ENCODE measurements around the gene ELAVL3. TPM values are rescaled to one million over a fixed set of nuclear protein-coding genes. Genes with fewer than 3 reads are reported as not detected.

Gene ELAVL3
- total and polyA plus RNA-seq, 4 donors = 0.15 to 0.34 TPM; not detected in 2

- TF ChIP-seq, protein P1, sequence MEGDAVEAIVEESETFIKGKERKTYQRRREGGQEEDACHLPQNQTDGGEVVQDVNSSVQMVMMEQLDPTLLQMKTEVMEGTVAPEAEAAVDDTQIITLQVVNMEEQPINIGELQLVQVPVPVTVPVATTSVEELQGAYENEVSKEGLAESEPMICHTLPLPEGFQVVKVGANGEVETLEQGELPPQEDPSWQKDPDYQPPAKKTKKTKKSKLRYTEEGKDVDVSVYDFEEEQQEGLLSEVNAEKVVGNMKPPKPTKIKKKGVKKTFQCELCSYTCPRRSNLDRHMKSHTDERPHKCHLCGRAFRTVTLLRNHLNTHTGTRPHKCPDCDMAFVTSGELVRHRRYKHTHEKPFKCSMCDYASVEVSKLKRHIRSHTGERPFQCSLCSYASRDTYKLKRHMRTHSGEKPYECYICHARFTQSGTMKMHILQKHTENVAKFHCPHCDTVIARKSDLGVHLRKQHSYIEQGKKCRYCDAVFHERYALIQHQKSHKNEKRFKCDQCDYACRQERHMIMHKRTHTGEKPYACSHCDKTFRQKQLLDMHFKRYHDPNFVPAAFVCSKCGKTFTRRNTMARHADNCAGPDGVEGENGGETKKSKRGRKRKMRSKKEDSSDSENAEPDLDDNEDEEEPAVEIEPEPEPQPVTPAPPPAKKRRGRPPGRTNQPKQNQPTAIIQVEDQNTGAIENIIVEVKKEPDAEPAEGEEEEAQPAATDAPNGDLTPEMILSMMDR (IDR thresholded peaks at IDR 0.05; ENCODE audit: control extremely low read depth, extremely low read depth) = no peak
- Histone ChIP-seq H3K4me3 (no peak overlapping the region), H3K27me3 (ENCODE audit: control insufficient read depth in 3 of 3, insufficient read depth in 3 of 3, low read length in 2 of 3) (no peaks in the 10 kb centered on the region), H3K27ac (ENCODE audit: low read depth in 1 of 2, low read length in 1 of 2) (no peak overlapping the region), H3K36me3 (ENCODE audit: control insufficient read depth in 4 of 4, insufficient read depth in 4 of 4, low read length in 4 of 4) (peaks cover 4 to 19% (median 13%) of the 10 kb centered on the region in 4 donors), H3K9ac (ENCODE audit: insufficient read depth in 1 of 2, low read length in 2 of 2) (no peak overlapping the region), H3K9me3 (ENCODE audit: control insufficient read depth in 4 of 4, insufficient read depth in 3 of 4, low read length in 3 of 4) (no peaks in the 10 kb centered on the region), H3K4me1 (ENCODE audit: control insufficient read depth in 5 of 5, insufficient read depth in 5 of 5, low read length in 5 of 5) (no peaks in the 10 kb centered on the region)
- ATAC-seq (ENCODE audit: insufficient read depth, low FRiP score) = no peak
- 93 to 97% methylated on average over 9 of the region's 9 CpGs for WGBS, 2 donors
- DNase-seq = no peak
These were observed 38.3 kb upstream of the ELAVL3 start for GRCh38 chr19:11519138-11519537.

DNA sequence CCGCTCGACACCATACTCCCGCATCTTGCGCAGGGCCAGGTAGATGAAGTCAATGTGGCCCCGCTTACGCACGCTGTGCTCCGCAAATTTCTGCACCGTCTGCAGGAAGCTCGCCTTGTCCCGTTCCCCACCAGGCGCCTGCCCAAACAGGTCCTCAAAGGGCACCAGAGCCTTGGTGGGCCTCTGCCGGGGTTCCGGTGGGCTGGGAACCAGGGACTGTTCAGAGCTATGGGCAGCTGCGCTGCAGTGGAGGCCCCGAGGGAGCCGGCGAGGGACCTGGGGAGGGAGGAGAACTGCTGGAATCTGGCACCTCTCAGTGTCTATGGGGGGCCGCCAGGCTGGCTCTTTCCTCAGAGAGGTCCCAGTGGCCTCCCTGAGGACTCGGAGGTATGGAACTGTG, 33.1 kb upstream of the ELAVL3 start:
- Histone ChIP-seq H3K4me1 (ENCODE audit: control insufficient read depth in 5 of 5, insufficient read depth in 5 of 5, low read length in 5 of 5) (no peaks in the 10 kb centered on the region), H3K4me3 (no peak overlapping the region), H3K27me3 (ENCODE audit: control insufficient read depth in 3 of 3, insufficient read depth in 3 of 3, low read length in 2 of 3) (no peaks in the 10 kb centered on the region), H3K27ac (ENCODE audit: low read depth in 1 of 2, low read length in 1 of 2) (no peak overlapping the region), H3K9ac (ENCODE audit: insufficient read depth in 1 of 2, low read length in 2 of 2) (no peak overlapping the region), H3K36me3 (ENCODE audit: control insufficient read depth in 4 of 4, insufficient read depth in 4 of 4, low read length in 4 of 4) (peaks cover 10 to 32% (median 15%) of the 10 kb centered on the region in 4 donors), H3K9me3 (ENCODE audit: control insufficient read depth in 4 of 4, insufficient read depth in 3 of 4, low read length in 3 of 4) (no peaks in the 10 kb centered on the region)
- ATAC-seq (ENCODE audit: insufficient read depth, low FRiP score) (no peak), DNase-seq (no peak)
- 96 to 98% methylated on average over 20 of the region's 20 CpGs for WGBS, 2 donors
- TF ChIP-seq, protein P1 (IDR thresholded peaks at IDR 0.05; ENCODE audit: control extremely low read depth, extremely low read depth) = no peak

- Histone ChIP-seq H3K9me3 (ENCODE audit: control insufficient read depth in 4 of 4, insufficient read depth in 3 of 4, low read length in 3 of 4) (no peaks in the 10 kb centered on the region), H3K4me1 (ENCODE audit: control insufficient read depth in 5 of 5, insufficient read depth in 5 of 5, low read length in 5 of 5) (peaks cover 0 to 7% (median 0%) of the 10 kb centered on the region in 5 donors), H3K27me3 (ENCODE audit: control insufficient read depth in 3 of 3, insufficient read depth in 3 of 3, low read length in 2 of 3) (no peaks in the 10 kb centered on the region), H3K4me3 (no peak overlapping the region), H3K36me3 (ENCODE audit: control insufficient read depth in 4 of 4, insufficient read depth in 4 of 4, low read length in 4 of 4) (peaks cover 6 to 27% (median 7%) of the 10 kb centered on the region in 4 donors), H3K9ac (ENCODE audit: insufficient read depth in 1 of 2, low read length in 2 of 2) (no peak overlapping the region), H3K27ac (ENCODE audit: low read depth in 1 of 2, low read length in 1 of 2) (no peak overlapping the region)
- DNase-seq (no peak), ATAC-seq (ENCODE audit: insufficient read depth, low FRiP score) (no peak)
- WGBS, 2 donors = 95 to 96% methylated on average over 8 of the region's 8 CpGs
- TF ChIP-seq, protein P1 (IDR thresholded peaks at IDR 0.05; ENCODE audit: control extremely low read depth, extremely low read depth) = no peak
These were observed 29.6 kb upstream of the ELAVL3 start for GRCh38 chr19:11510444-11510843.

Data from lung (tissue), 12 donors.